CD4-positive, alpha-beta T cell treated with Interleukin-10 for 1 hour (primary cell): ENCODE results near the gene UNC5C.

ENCODE experiments used
- DNase-seq: peaks from one replicate; pipeline ENCODE4 v3.0.0-alpha.2; 2020

Gene UNC5C

GRCh38 chr4:95386410-95386809 is 162.4 kb downstream of the UNC5C start:
- no peak for DNase-seq

- DNase-seq, result no peak
Observed at GRCh38 chr4:95381843-95382580, 166.8 kb downstream of the UNC5C start.

- DNase-seq, result no peak
Observed at GRCh38 chr4:95379633-95380032, 169.1 kb downstream of the UNC5C start.

GRCh38 chr4:95377366-95377900 is 171.3 kb downstream of the UNC5C start:
- DNase-seq, result no peak

- DNase-seq, result no peak
Observed at GRCh38 chr4:95371476-95372224, 177.1 kb downstream of the UNC5C start.

GRCh38 chr4:95367824-95368223 is 180.9 kb downstream of the UNC5C start:
- no peak for DNase-seq

- DNase-seq, result no peak
Observed at GRCh38 chr4:95363966-95364365, 184.8 kb downstream of the UNC5C start.

GRCh38 chr4:95363559-95363925 is 185.2 kb downstream of the UNC5C start:
- DNase-seq, result no peak

- DNase-seq, result no peak
Observed at GRCh38 chr4:95362906-95363558, 185.7 kb downstream of the UNC5C start.

- DNase-seq, result no peak
Observed at GRCh38 chr4:95362066-95362465, 186.7 kb downstream of the UNC5C start.

- DNase-seq, result no peak
Observed at GRCh38 chr4:95361696-95361965, 187.1 kb downstream of the UNC5C start.

- no peak for DNase-seq
Observed at GRCh38 chr4:95360906-95361695, 187.7 kb downstream of the UNC5C start.

GRCh38 chr4:95360256-95360903 is 188.4 kb downstream of the UNC5C start:
- DNase-seq, result no peak

- DNase-seq, result no peak
Observed at GRCh38 chr4:95358421-95358820, 190.4 kb downstream of the UNC5C start.

GRCh38 chr4:95355021-95355420 is 193.8 kb downstream of the UNC5C start:
- DNase-seq, result no peak

GRCh38 chr4:95348418-95348817 is 200.4 kb downstream of the UNC5C start:
- DNase-seq, result no peak

- no peak for DNase-seq
Observed at GRCh38 chr4:95343235-95343634, 205.5 kb downstream of the UNC5C start.

GRCh38 chr4:95340191-95340590 is 208.6 kb downstream of the UNC5C start:
- DNase-seq, result no peak

GRCh38 chr4:95325665-95326064 is 223.1 kb downstream of the UNC5C start:
- DNase-seq, result no peak

- no peak for DNase-seq
Observed at GRCh38 chr4:95319169-95319568, 229.6 kb downstream of the UNC5C start.

GRCh38 chr4:95318483-95318882 is 230.3 kb downstream of the UNC5C start:
- DNase-seq, result no peak

- DNase-seq, result no peak
Observed at GRCh38 chr4:95318044-95318443, 230.7 kb downstream of the UNC5C start.
